Heart left ventricle (tissue), 16 donors: Measurements from ENCODE around the gene HEBP2. TPM values are rescaled to one million over a fixed set of nuclear protein-coding genes. Genes with fewer than 3 reads are reported as not detected.

ENCODE experiments used
- ATAC-seq, 4 donors: fragments of 200-7000 bp; cut with Tn5 transposase; one replicate each; pipeline ENCODE4 v1.9.1; 2020 to 2022; ENCODE audit warnings: moderate library complexity in 4 of 4, mild to moderate bottlenecking in 3 of 4, moderate number of reproducible peaks in 1 of 4
- DNase-seq, 5 donors: peaks; one replicate each; pipeline ENCODE4 v3.0.0-alpha.2; 2020
- H3K27ac ChIP-seq, 12 donors: fragments of 200-600 bp; sonication (generic) in 4 of 12; one replicate each; pipeline versions ENCODE4 v1.5.0 to v1.8.0; 2016 to 2022; ENCODE audit warnings: mild to moderate bottlenecking in 2 of 12
- H3K27me3 ChIP-seq, 9 donors: fragments of 200-600 bp; sonication (generic) in 2 of 9; one replicate each; pipeline versions ENCODE4 v1.5.1 to v1.8.0; 2016 to 2022; ENCODE audit warnings: mild to moderate bottlenecking in 3 of 9
- H3K36me3 ChIP-seq, 9 donors: fragments of 200-600 bp; sonication (generic) in 2 of 9; one replicate each; pipeline versions ENCODE4 v1.5.0 to v1.8.0; 2018 to 2022; ENCODE audit warnings: mild to moderate bottlenecking in 2 of 9
- H3K4me1 ChIP-seq, 12 donors: fragments of 200-600 bp; sonication (generic) in 4 of 12; one replicate each; pipeline versions ENCODE4 v1.5.0 to v1.8.0; 2016 to 2022; ENCODE audit warnings: mild to moderate bottlenecking in 3 of 12
- H3K4me3 ChIP-seq, 12 donors: fragments of 200-600 bp; sonication (generic) in 4 of 12; one replicate each; pipeline versions ENCODE4 v1.5.0 to v1.8.0; 2017 to 2022; ENCODE audit warnings: mild to moderate bottlenecking in 9 of 12, moderate library complexity in 4 of 12
- H3K9me3 ChIP-seq, 12 donors: fragments of 200-600 bp; sonication (generic) in 4 of 12; one replicate each; pipeline versions ENCODE4 v1.5.0 to v1.8.0; 2016 to 2022; ENCODE audit warnings: mild to moderate bottlenecking in 1 of 12
- CTCF ChIP-seq, 12 donors: fragments of 200-600 bp; sonication (generic) in 4 of 12; IDR thresholded peaks; one replicate each; pipeline versions ENCODE4 v1.5.0 to v1.8.0; 2018 to 2022; ENCODE audit warnings: antibody characterized with exemption in 12 of 12, mild to moderate bottlenecking in 5 of 12
- POLR2A ChIP-seq, 2 donors: fragments of 450-650 bp; IDR thresholded peaks; one replicate each; pipeline ENCODE4 v1.6.1; 2017; ENCODE audit warnings: antibody characterized with exemption in 2 of 2, mild to moderate bottlenecking in 2 of 2, moderate library complexity in 2 of 2
- WGBS, 4 donors: extraction: QIAGEN DNeasy Blood & Tissue Kit in 2 of 4; methylation state at CpG; one replicate each; pipeline versions ENCODE4 v1.1.5 to v1.1.7; 2013 to 2018; 5-methylcytosine and 5-hydroxymethylcytosine counted together
- intact Hi-C, 10 donors: fragments of 100-400 bp; cut with DNase I; formaldehyde crosslinking; loops; one replicate each; pipeline versions ENCODE4 v1.11.1 to v1.14.2; 2022
- polyA plus RNA-seq, 2 donors: library from polyadenylated mRNA; stranded (reverse); fragments of 200-250 nt; gene quantifications; one replicate each; pipeline ENCODE4 v1.2.3, GENCODE V29; 2013
- total RNA-seq, 9 donors: library from RNA; depleted of rRNA in 2 of 9; stranded (reverse); fragments of >200 nt in 2 of 9; fragmentation: NEBNext Ultra II Directional in 3 of 9; extraction: Animal tissue kit (Norgen Biotek cat#: 25700) in 3 of 9; gene quantifications; one replicate each; pipeline versions ENCODE4 v1.1.0 to v1.2.4, GENCODE V29; 2016 to 2023
- donor health status: ischemic (EF 13 %, LVEDD 7.1; RV severe dilation, severe dysfunction).
- donor health status: healthy with polysubstance abuse.
- donor health status: DM: no; HTN: yes; CAD: no.
- donor health status: DM: no; HTN: no; CAD: no.
- donor health status: ischemic (EF 25% LVEDD 6.9; RV normal size, moderate dysfunction).
- donor health status: ischemic (EF 25% LVEDD 5.7; RV mildly dilated, moderate dysfunction).
- donor health status: healthy.
- donor health status: DM: yes; HTN: yes; CAD: no.
- donor health status: ischemic (EF 35%, LVEDD 5.7; RV mildly dilated, moderate dysfunction).
- donor health status: nonischemic (EF 11% LVEDD 7.7; RV severe dilation, severe dysfunction).
- donor health status: DM: yes; HTN: yes; CAD: no.
- donor health status: PGD.
- donor health status: ischemic (EF 29% LVEDD 5.4; RV normal size, mild dysfunction).
- donor health status: nonischemic (EF 23%, LVEDD 6.1; RV moderate dilation, normal function).

HEBP2 gene
- total and polyA plus RNA-seq, 11 donors: 20.3 to 110 (median 90.2) TPM

- 95 to 100% (median 98%) methylated on average over 1 of the region's 1 CpG for WGBS, 4 donors
- TF ChIP-seq POLR2A (IDR thresholded peaks at IDR 0.05) (no peak), CTCF (IDR thresholded peaks at IDR 0.05) (no peak)
- no peaks in the 10 kb centered on the region for H3K9me3 ChIP-seq
- H3K27me3 ChIP-seq: no peaks in the 10 kb centered on the region
- ATAC-seq: no peak
- no peak overlapping the region for H3K27ac ChIP-seq
- H3K4me1 ChIP-seq: peaks cover 0 to under 1% (median 0%) of the 10 kb centered on the region in 12 donors
- intact Hi-C loops: no loop called here
- H3K36me3 ChIP-seq: peaks cover 0 to 54% (median 7%) of the 10 kb centered on the region in 9 donors
- DNase-seq: no peak
- H3K4me3 ChIP-seq: no peak overlapping the region
These were observed 57.6 kb downstream of the HEBP2 start for GRCh38 chr6:138461647-138462046.

- Histone ChIP-seq H3K27ac (no peak overlapping the region), H3K9me3 (no peaks in the 10 kb centered on the region), H3K36me3 (peaks cover 0 to 61% (median 12%) of the 10 kb centered on the region in 9 donors), H3K4me1 (no peaks in the 10 kb centered on the region), H3K27me3 (no peaks in the 10 kb centered on the region), H3K4me3 (no peak overlapping the region)
- ATAC-seq: peak in 1 of 4 donors; percentile 30
- no peak for TF ChIP-seq POLR2A (IDR thresholded peaks at IDR 0.05)
- TF ChIP-seq CTCF (IDR thresholded peaks at IDR 0.05): no peak
- WGBS, 4 donors: 93 to 98% (median 95%) methylated on average over 15 to 20 of the region's 20 CpGs
- intact Hi-C loops: no loop called here
- DNase-seq: peak in 1 of 5 donors; percentile 21
These were observed 60.1 kb downstream of the HEBP2 start for GRCh38 chr6:138464085-138464484.

GRCh38 chr6:138465007-138465645 lies 61.1 kb downstream of the HEBP2 start:
- TF ChIP-seq CTCF (IDR thresholded peaks at IDR 0.05) (no peak), POLR2A (IDR thresholded peaks at IDR 0.05) (no peak)
- no peaks in the 10 kb centered on the region for H3K4me1 ChIP-seq
- ATAC-seq: peak in 1 of 4 donors; percentile 46
- intact Hi-C loops: no loop called here
- 52 to 65% (median 60%) methylated on average over 1 of the region's 1 CpG for WGBS, 4 donors
- DNase-seq: no peak
- no peak overlapping the region for H3K4me3 ChIP-seq
- H3K9me3 ChIP-seq: no peaks in the 10 kb centered on the region
- peaks cover 0 to 69% (median 13%) of the 10 kb centered on the region in 9 donors for H3K36me3 ChIP-seq
- H3K27ac ChIP-seq: no peak overlapping the region
- no peaks in the 10 kb centered on the region for H3K27me3 ChIP-seq

GRCh38 chr6:138467901-138468300 lies 63.9 kb downstream of the HEBP2 start:
- H3K4me3 ChIP-seq: no peak overlapping the region
- ATAC-seq: no peak

More at GRCh38 chr6:138467901-138468300, 63.9 kb downstream of the HEBP2 start:
- Histone ChIP-seq H3K4me1 (no peaks in the 10 kb centered on the region), H3K27me3 (no peaks in the 10 kb centered on the region), H3K27ac (no peak overlapping the region), H3K9me3 (no peaks in the 10 kb centered on the region), H3K36me3 (peaks cover 0 to 78% (median 20%) of the 10 kb centered on the region in 9 donors)
- no peak for TF ChIP-seq CTCF (IDR thresholded peaks at IDR 0.05)
- TF ChIP-seq POLR2A (IDR thresholded peaks at IDR 0.05): no peak
- intact Hi-C loops: no loop called here
- no peak for DNase-seq
